IPS-18c (cell line): ENCODE measurements around the gene CHIT1.
A peak's percentile ranks its signal among the peaks of the same experiment; 100 is the strongest.

Source experiments
- H3K4me3 ChIP-seq: 2 replicates; pipeline ENCODE4 v1.7.0; 2013; ENCODE audit warnings: low read depth, mild to moderate bottlenecking, low read length, moderate library complexity; ENCODE audit not compliant: insufficient read depth
- H3K9me3 ChIP-seq: one replicate; pipeline ENCODE4 v1.6.1; 2013; ENCODE audit warnings: mild to moderate bottlenecking, low read length, moderate library complexity; ENCODE audit not compliant: control insufficient read depth, insufficient read depth

CHIT1 gene

GRCh38 chr1:203229471-203230135 is at the start of gene CHIT1:
TSS of gene CHIT1 (minus strand) at chr1:203229673. CDS start at chr1:203229636, 37 bp downstream.
- H3K9me3 ChIP-seq, result no peaks in the 10 kb centered on the region
- H3K4me3 ChIP-seq, result no peak within 1 kb of the TSS

GRCh38 chr1:203278885-203279406 is 49.5 kb upstream of the CHIT1 start:
- no peaks in the 10 kb centered on the region for H3K9me3 ChIP-seq
- no peak overlapping the region for H3K4me3 ChIP-seq

- no peaks in the 10 kb centered on the region for H3K9me3 ChIP-seq
- H3K4me3 ChIP-seq, result no peak overlapping the region
Measured at GRCh38 chr1:203278082-203278884, 48.8 kb upstream of the CHIT1 start.

- Histone ChIP-seq H3K4me3 (no peak overlapping the region), H3K9me3 (no peaks in the 10 kb centered on the region)
Measured at GRCh38 chr1:203276916-203277545, 47.6 kb upstream of the CHIT1 start.

- Histone ChIP-seq H3K9me3 (no peaks in the 10 kb centered on the region), H3K4me3 (no peak overlapping the region)
Measured at GRCh38 chr1:203276408-203276807, 46.9 kb upstream of the CHIT1 start.

- H3K9me3 ChIP-seq, result no peaks in the 10 kb centered on the region
- no peak overlapping the region for H3K4me3 ChIP-seq
Measured at GRCh38 chr1:203275656-203276272, 46.3 kb upstream of the CHIT1 start.

GRCh38 chr1:203274603-203275381 is 45.3 kb upstream of the CHIT1 start:
- no peaks in the 10 kb centered on the region for H3K9me3 ChIP-seq
- H3K4me3 ChIP-seq, result no peak overlapping the region

GRCh38 chr1:203273869-203274602 is 44.6 kb upstream of the CHIT1 start:
- Histone ChIP-seq H3K9me3 (no peaks in the 10 kb centered on the region), H3K4me3 (peak overlapping the region; percentile 40)

GRCh38 chr1:203273206-203273868 is 43.9 kb upstream of the CHIT1 start:
- Histone ChIP-seq H3K4me3 (peak overlapping the region; percentile 40), H3K9me3 (no peaks in the 10 kb centered on the region)

- Histone ChIP-seq H3K4me3 (no peak overlapping the region; the same call in 1 of the 2 replicates), H3K9me3 (no peaks in the 10 kb centered on the region)
Measured at GRCh38 chr1:203272633-203273205, 43.2 kb upstream of the CHIT1 start.

- no peak overlapping the region for H3K4me3 ChIP-seq
- H3K9me3 ChIP-seq, result no peaks in the 10 kb centered on the region
Measured at GRCh38 chr1:203271962-203272632, 42.6 kb upstream of the CHIT1 start.

GRCh38 chr1:203271018-203271743 is 41.7 kb upstream of the CHIT1 start:
- H3K9me3 ChIP-seq, result no peaks in the 10 kb centered on the region
- no peak overlapping the region for H3K4me3 ChIP-seq

- H3K4me3 ChIP-seq, result no peak overlapping the region
- no peaks in the 10 kb centered on the region for H3K9me3 ChIP-seq
Measured at GRCh38 chr1:203270448-203270847, 41.0 kb upstream of the CHIT1 start.

GRCh38 chr1:203269654-203270020 is 40.2 kb upstream of the CHIT1 start:
- no peaks in the 10 kb centered on the region for H3K9me3 ChIP-seq

More at GRCh38 chr1:203269654-203270020, 40.2 kb upstream of the CHIT1 start:
- H3K4me3 ChIP-seq, result no peak overlapping the region
